T-helper 1 cell treated with Interleukin-12 subunit alpha and Interleukin-12 subunit beta and Interleukin-4 antibody, amounts not matched to agents 30 μg/mL and 1 μg/mL, for 36 hours (primary cell): ENCODE data around the gene ACSS2.
A peak's percentile ranks its signal among the peaks of the same experiment; 100 is the strongest.

Source experiments
- H3K27ac Mint-ChIP-seq: one replicate; pipeline ENCODE4 v1.8.0; 2021; ENCODE audit warnings: mild to moderate bottlenecking, mixed read lengths
- H3K27me3 Mint-ChIP-seq: one replicate; pipeline ENCODE4 v1.8.0; 2021; ENCODE audit warnings: low read depth, mixed read lengths
- H3K36me3 Mint-ChIP-seq: one replicate; pipeline ENCODE4 v1.8.0; 2021; ENCODE audit warnings: low read depth, mixed read lengths
- H3K4me1 Mint-ChIP-seq: one replicate; pipeline ENCODE4 v1.8.0; 2021; ENCODE audit warnings: low read depth, mixed read lengths
- H3K4me3 Mint-ChIP-seq: one replicate; pipeline ENCODE4 v1.8.0; 2021; ENCODE audit warnings: mild to moderate bottlenecking, moderate library complexity, mixed read lengths
- H3K9me3 Mint-ChIP-seq: one replicate; pipeline ENCODE4 v1.8.0; 2021; ENCODE audit warnings: mixed read lengths

The ACSS2 gene

GRCh38 chr20:34941226-34941625 is 64.8 kb downstream of the ACSS2 start:
- no peaks in the 10 kb centered on the region for H3K27me3 Mint-ChIP-seq
- no peak overlapping the region for H3K4me3 Mint-ChIP-seq
- H3K9me3 Mint-ChIP-seq: no peaks in the 10 kb centered on the region
- H3K36me3 Mint-ChIP-seq: peaks cover 39% of the 10 kb centered on the region
- H3K27ac Mint-ChIP-seq: no peak overlapping the region
- H3K4me1 Mint-ChIP-seq: peaks cover 2% of the 10 kb centered on the region

- H3K36me3 Mint-ChIP-seq: peaks cover 31% of the 10 kb centered on the region
- H3K27me3 Mint-ChIP-seq: no peaks in the 10 kb centered on the region
Measured at GRCh38 chr20:34942301-34942700, 65.9 kb downstream of the ACSS2 start.

GRCh38 chr20:34943808-34944567 is 67.6 kb downstream of the ACSS2 start:
- Mint-ChIP-seq H3K27me3 (no peaks in the 10 kb centered on the region), H3K4me3 (no peak overlapping the region), H3K4me1 (peaks cover 2% of the 10 kb centered on the region), H3K27ac (no peak overlapping the region), H3K36me3 (peaks cover 29% of the 10 kb centered on the region), H3K9me3 (no peaks in the 10 kb centered on the region)

More at GRCh38 chr20:34942301-34942700, 65.9 kb downstream of the ACSS2 start:
- Mint-ChIP-seq H3K4me1 (peaks cover 2% of the 10 kb centered on the region), H3K9me3 (no peaks in the 10 kb centered on the region), H3K27ac (no peak overlapping the region), H3K4me3 (no peak overlapping the region)

- Mint-ChIP-seq H3K4me1 (peaks cover 2% of the 10 kb centered on the region), H3K4me3 (no peak overlapping the region), H3K27me3 (no peaks in the 10 kb centered on the region), H3K27ac (no peak overlapping the region), H3K36me3 (peaks cover 33% of the 10 kb centered on the region), H3K9me3 (no peaks in the 10 kb centered on the region)
Measured at GRCh38 chr20:34945315-34946077, 69.1 kb downstream of the ACSS2 start.

- H3K36me3 Mint-ChIP-seq: peaks cover 27% of the 10 kb centered on the region
- no peaks in the 10 kb centered on the region for H3K9me3 Mint-ChIP-seq
- no peaks in the 10 kb centered on the region for H3K4me1 Mint-ChIP-seq
- H3K27me3 Mint-ChIP-seq: no peaks in the 10 kb centered on the region
- no peak overlapping the region for H3K27ac Mint-ChIP-seq
- H3K4me3 Mint-ChIP-seq: no peak overlapping the region
Measured at GRCh38 chr20:34946661-34947060, 70.2 kb downstream of the ACSS2 start.

- Mint-ChIP-seq H3K4me3 (no peak overlapping the region), H3K27me3 (no peaks in the 10 kb centered on the region), H3K9me3 (no peaks in the 10 kb centered on the region), H3K36me3 (peaks cover 24% of the 10 kb centered on the region), H3K27ac (no peak overlapping the region), H3K4me1 (no peaks in the 10 kb centered on the region)
Measured at GRCh38 chr20:34947336-34947735, 70.9 kb downstream of the ACSS2 start.

GRCh38 chr20:34948030-34948429 is 71.6 kb downstream of the ACSS2 start:
- no peak overlapping the region for H3K4me3 Mint-ChIP-seq
- peaks cover 20% of the 10 kb centered on the region for H3K36me3 Mint-ChIP-seq
- H3K4me1 Mint-ChIP-seq: no peaks in the 10 kb centered on the region
- H3K27ac Mint-ChIP-seq: no peak overlapping the region
- no peaks in the 10 kb centered on the region for H3K27me3 Mint-ChIP-seq
- H3K9me3 Mint-ChIP-seq: no peaks in the 10 kb centered on the region

GRCh38 chr20:34949120-34949519 is 72.7 kb downstream of the ACSS2 start:
- peaks cover 15% of the 10 kb centered on the region for H3K36me3 Mint-ChIP-seq
- no peaks in the 10 kb centered on the region for H3K27me3 Mint-ChIP-seq
- H3K4me3 Mint-ChIP-seq: no peak overlapping the region
- H3K4me1 Mint-ChIP-seq: no peaks in the 10 kb centered on the region
- H3K9me3 Mint-ChIP-seq: no peaks in the 10 kb centered on the region
- no peak overlapping the region for H3K27ac Mint-ChIP-seq

GRCh38 chr20:34951252-34951651 is 74.8 kb downstream of the ACSS2 start:
- no peak overlapping the region for H3K4me3 Mint-ChIP-seq
- H3K36me3 Mint-ChIP-seq: peaks cover 15% of the 10 kb centered on the region
- H3K4me1 Mint-ChIP-seq: peaks cover 12% of the 10 kb centered on the region
- H3K27me3 Mint-ChIP-seq: no peaks in the 10 kb centered on the region
- no peaks in the 10 kb centered on the region for H3K9me3 Mint-ChIP-seq
- no peak overlapping the region for H3K27ac Mint-ChIP-seq

GRCh38 chr20:34951652-34952051 is 75.2 kb downstream of the ACSS2 start:
- H3K4me1 Mint-ChIP-seq: peaks cover 12% of the 10 kb centered on the region
- no peak overlapping the region for H3K4me3 Mint-ChIP-seq

GRCh38 chr20:34952671-34953070 is 76.3 kb downstream of the ACSS2 start:
- Mint-ChIP-seq H3K4me3 (no peak overlapping the region), H3K36me3 (peaks cover 15% of the 10 kb centered on the region), H3K4me1 (peaks cover 12% of the 10 kb centered on the region), H3K27me3 (no peaks in the 10 kb centered on the region), H3K9me3 (no peaks in the 10 kb centered on the region), H3K27ac (no peak overlapping the region)

More at GRCh38 chr20:34951652-34952051, 75.2 kb downstream of the ACSS2 start:
- Mint-ChIP-seq H3K27me3 (no peaks in the 10 kb centered on the region), H3K36me3 (peaks cover 15% of the 10 kb centered on the region), H3K27ac (no peak overlapping the region), H3K9me3 (no peaks in the 10 kb centered on the region)

- Mint-ChIP-seq H3K27ac (no peak overlapping the region), H3K4me1 (peaks cover 12% of the 10 kb centered on the region), H3K27me3 (no peaks in the 10 kb centered on the region), H3K4me3 (peak overlapping the region; percentile 29), H3K36me3 (peaks cover 15% of the 10 kb centered on the region), H3K9me3 (no peaks in the 10 kb centered on the region)
Measured at GRCh38 chr20:34953960-34954359, 77.5 kb downstream of the ACSS2 start.

- Mint-ChIP-seq H3K27ac (peak overlapping the region; percentile 94), H3K4me3 (peak overlapping the region; percentile 97), H3K9me3 (no peaks in the 10 kb centered on the region), H3K27me3 (no peaks in the 10 kb centered on the region), H3K4me1 (peaks cover 12% of the 10 kb centered on the region), H3K36me3 (peaks cover 8% of the 10 kb centered on the region)
Measured at GRCh38 chr20:34954904-34955230, 78.5 kb downstream of the ACSS2 start.

- Mint-ChIP-seq H3K27ac (peak within 1 kb of the TSS; percentile 94), H3K27me3 (no peaks in the 10 kb centered on the region), H3K4me1 (peaks cover 12% of the 10 kb centered on the region), H3K9me3 (no peaks in the 10 kb centered on the region), H3K36me3 (peaks cover 3% of the 10 kb centered on the region), H3K4me3 (peak within 1 kb of the TSS; percentile 97)
Measured at GRCh38 chr20:34955231-34956040, 79.0 kb downstream of the ACSS2 start, which contains the start of the genes GSS and MYH7B. GSS (minus strand) TSS chr20:34955806; CDS start chr20:34951852, 3,954 bp downstream. MYH7B (plus strand) TSS chr20:34955868; CDS start chr20:34978006, 22,138 bp downstream.
